Gastrocnemius medialis (tissue), 4 donors: ENCODE measurements around the gene DNASE1L1.

Source experiments
- POLR2A ChIP-seq, 2 donors: fragments of 450-650 bp; IDR thresholded peaks; one replicate each; pipeline ENCODE4 v1.6.1; 2017; ENCODE audit warnings: antibody characterized with exemption in 2 of 2, mild to moderate bottlenecking in 2 of 2, moderate library complexity in 2 of 2
- TF ChIP-seq, protein P1 (sequence below), 5 experiments: fragments of 450-650 bp in 3 of 5; fragments of 200-600 bp in 2 of 5; sonication (generic) in 2 of 5; IDR thresholded peaks in 4 of 5; conservative IDR thresholded peaks in 1 of 5; 1 replicate in 4 of 5; 2 replicates in 1 of 5; pipeline ENCODE4 v1.5.1; 2016 to 2019; ENCODE audit warnings: antibody characterized with exemption in 5 of 5, mild to moderate bottlenecking in 3 of 5, moderate library complexity in 3 of 5

- TF ChIP-seq, protein P1, sequence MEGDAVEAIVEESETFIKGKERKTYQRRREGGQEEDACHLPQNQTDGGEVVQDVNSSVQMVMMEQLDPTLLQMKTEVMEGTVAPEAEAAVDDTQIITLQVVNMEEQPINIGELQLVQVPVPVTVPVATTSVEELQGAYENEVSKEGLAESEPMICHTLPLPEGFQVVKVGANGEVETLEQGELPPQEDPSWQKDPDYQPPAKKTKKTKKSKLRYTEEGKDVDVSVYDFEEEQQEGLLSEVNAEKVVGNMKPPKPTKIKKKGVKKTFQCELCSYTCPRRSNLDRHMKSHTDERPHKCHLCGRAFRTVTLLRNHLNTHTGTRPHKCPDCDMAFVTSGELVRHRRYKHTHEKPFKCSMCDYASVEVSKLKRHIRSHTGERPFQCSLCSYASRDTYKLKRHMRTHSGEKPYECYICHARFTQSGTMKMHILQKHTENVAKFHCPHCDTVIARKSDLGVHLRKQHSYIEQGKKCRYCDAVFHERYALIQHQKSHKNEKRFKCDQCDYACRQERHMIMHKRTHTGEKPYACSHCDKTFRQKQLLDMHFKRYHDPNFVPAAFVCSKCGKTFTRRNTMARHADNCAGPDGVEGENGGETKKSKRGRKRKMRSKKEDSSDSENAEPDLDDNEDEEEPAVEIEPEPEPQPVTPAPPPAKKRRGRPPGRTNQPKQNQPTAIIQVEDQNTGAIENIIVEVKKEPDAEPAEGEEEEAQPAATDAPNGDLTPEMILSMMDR (IDR thresholded peaks at IDR 0.05 in 4 of 5, conservative IDR thresholded peaks at IDR 0.05 in 1 of 5) = no peak
- TF ChIP-seq POLR2A (IDR thresholded peaks at IDR 0.05) = no peak
Measured at GRCh38 chrX:154412468-154412867, 3.4 kb upstream of the DNASE1L1 start.
